ENCODE data around the gene TMEM272.

The TMEM272 gene

GRCh38 chr13:51845574-51846318 lies 769 bp upstream of the TMEM272 start:
- no peak overlapping the region for H3K4me3 ChIP-seq (ENCODE audit: low read depth, low read length)
- DNase-seq (ENCODE audit: low read depth), result no peak
- no peak for TF ChIP-seq CTCF (IDR thresholded peaks at IDR 0.05; ENCODE audit: insufficient read depth, low read depth, low read length, missing control alignments)

- H3K4me3 ChIP-seq (ENCODE audit: low read depth, low read length), result no peak overlapping the region
- DNase-seq (ENCODE audit: low read depth), result no peak
- TF ChIP-seq CTCF (IDR thresholded peaks at IDR 0.05; ENCODE audit: insufficient read depth, low read depth, low read length, missing control alignments), result no peak
Observed at GRCh38 chr13:51843529-51843928, 1.4 kb downstream of the TMEM272 start.

GRCh38 chr13:51841732-51842131 lies 3.2 kb downstream of the TMEM272 start:
- no peak for DNase-seq (ENCODE audit: low read depth)
- H3K4me3 ChIP-seq (ENCODE audit: low read depth, low read length), result no peak overlapping the region
- no peak for TF ChIP-seq CTCF (IDR thresholded peaks at IDR 0.05; ENCODE audit: insufficient read depth, low read depth, low read length, missing control alignments)

- no peak for DNase-seq (ENCODE audit: low read depth)
- no peak for TF ChIP-seq CTCF (IDR thresholded peaks at IDR 0.05; ENCODE audit: insufficient read depth, low read depth, low read length, missing control alignments)
- no peak overlapping the region for H3K4me3 ChIP-seq (ENCODE audit: low read depth, low read length)
Observed at GRCh38 chr13:51840917-51841316, 4.1 kb downstream of the TMEM272 start.

- no peak for TF ChIP-seq CTCF (IDR thresholded peaks at IDR 0.05; ENCODE audit: insufficient read depth, low read depth, low read length, missing control alignments)
- no peak overlapping the region for H3K4me3 ChIP-seq (ENCODE audit: low read depth, low read length)
- DNase-seq (ENCODE audit: low read depth), result no peak
Observed at GRCh38 chr13:51839711-51840540, 5.1 kb downstream of the TMEM272 start.

GRCh38 chr13:51838240-51838846 lies 6.6 kb downstream of the TMEM272 start:
- no peak for DNase-seq (ENCODE audit: low read depth)
- no peak for TF ChIP-seq CTCF (IDR thresholded peaks at IDR 0.05; ENCODE audit: insufficient read depth, low read depth, low read length, missing control alignments)
- no peak overlapping the region for H3K4me3 ChIP-seq (ENCODE audit: low read depth, low read length)

All from GM12865 (cell line).